NCI-H82 treated with DMSO at 0.1 percent for 48 hours (cell line): ENCODE results near the gene KIAA0930.
A peak's percentile ranks its signal among the peaks of the same experiment; 100 is the strongest.

Experiments used
- DNase-seq: peaks from one replicate; lab custom pipeline; 2025; ENCODE audit not compliant: unreplicated experiment; lab: John Stamatoyannopoulos, UW

KIAA0930 gene

GRCh38 chr22:45221201-45221600 lies 19.5 kb downstream of the KIAA0930 start:
- DNase-seq: no peak

DNA sequence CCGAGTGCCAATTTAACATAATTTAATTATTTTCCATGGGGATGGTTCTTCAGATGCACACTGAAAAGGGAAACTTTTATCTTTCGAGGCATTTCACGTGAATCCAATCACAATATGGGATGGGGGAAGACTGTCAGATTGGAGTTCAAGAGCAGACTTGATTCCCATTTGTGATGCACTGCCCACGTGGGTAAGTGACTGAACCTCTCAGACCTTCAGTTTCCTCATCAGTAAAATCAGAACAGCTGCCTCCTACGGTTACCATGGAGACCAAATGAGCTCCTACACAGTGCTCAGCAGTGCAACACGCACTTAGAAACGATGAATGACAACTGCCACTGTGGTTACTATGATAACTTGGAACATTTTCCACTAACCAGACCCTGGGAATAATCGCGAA lies 21.7 kb downstream of the KIAA0930 start:
- peak; percentile 1 for DNase-seq

DNA sequence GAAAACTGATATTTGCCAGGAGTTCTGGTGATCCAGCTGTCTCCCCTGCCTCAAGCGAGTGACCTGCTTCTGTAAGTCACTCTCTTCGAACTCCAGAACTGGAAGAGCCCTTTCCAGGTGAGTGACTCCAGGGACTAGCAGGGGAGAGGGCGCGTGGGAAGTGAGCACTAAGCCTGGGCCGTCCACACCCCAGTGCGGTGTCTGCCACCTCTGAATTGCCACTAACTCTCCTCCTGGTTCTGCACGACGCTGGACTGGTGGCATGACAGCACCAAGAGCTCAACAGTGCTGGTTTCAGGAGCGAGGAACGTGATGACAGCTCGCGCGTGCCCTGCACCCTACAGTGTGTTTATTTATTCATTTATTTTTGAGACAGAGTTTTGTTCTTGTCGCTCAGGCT lies 22.9 kb downstream of the KIAA0930 start:
- no peak for DNase-seq

GRCh38 chr22:45217345-45217744 lies 23.3 kb downstream of the KIAA0930 start:
- DNase-seq: no peak

DNA sequence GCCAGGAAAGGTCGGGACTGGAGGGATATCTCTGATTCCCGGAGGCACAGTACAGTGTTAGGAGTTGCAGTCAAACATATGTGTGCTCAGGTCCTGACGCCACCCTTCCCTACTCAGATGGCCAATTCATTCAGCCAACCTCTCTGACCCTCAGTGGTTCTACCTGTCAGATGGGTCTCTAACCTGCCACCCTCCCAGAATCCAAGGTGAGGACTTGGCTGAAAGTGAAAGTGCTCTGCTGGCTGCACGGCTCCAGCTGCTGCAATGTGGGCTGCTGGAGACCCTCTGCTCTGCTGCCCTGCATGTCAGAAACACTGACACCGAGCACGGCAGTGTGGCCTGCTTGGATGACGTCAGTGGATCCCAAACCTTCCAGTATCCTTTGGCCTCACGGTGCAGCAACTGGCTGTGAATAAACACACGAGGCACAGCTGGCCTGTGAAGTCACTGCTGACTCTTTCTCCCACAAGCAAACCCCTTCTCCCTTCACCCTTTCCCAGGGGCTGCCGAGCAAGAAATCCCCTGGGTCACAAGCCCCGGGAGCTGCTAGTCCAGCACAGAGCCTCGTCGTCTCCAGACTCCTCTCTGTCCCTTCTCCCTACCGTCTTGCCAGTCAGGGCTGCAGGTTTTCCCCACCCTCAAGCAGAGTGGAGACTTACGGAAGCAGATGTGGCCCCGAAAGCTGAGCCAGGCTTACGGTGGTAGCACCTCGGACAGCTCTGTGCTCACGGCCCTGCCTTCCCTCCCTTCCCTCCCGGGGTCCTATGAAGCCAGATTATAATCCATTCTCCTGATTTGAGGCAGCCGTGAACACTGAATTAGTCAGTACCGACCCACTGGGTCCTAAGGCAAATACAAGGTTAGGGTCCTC lies 24.3 kb downstream of the KIAA0930 start:
- DNase-seq: no peak

DNA sequence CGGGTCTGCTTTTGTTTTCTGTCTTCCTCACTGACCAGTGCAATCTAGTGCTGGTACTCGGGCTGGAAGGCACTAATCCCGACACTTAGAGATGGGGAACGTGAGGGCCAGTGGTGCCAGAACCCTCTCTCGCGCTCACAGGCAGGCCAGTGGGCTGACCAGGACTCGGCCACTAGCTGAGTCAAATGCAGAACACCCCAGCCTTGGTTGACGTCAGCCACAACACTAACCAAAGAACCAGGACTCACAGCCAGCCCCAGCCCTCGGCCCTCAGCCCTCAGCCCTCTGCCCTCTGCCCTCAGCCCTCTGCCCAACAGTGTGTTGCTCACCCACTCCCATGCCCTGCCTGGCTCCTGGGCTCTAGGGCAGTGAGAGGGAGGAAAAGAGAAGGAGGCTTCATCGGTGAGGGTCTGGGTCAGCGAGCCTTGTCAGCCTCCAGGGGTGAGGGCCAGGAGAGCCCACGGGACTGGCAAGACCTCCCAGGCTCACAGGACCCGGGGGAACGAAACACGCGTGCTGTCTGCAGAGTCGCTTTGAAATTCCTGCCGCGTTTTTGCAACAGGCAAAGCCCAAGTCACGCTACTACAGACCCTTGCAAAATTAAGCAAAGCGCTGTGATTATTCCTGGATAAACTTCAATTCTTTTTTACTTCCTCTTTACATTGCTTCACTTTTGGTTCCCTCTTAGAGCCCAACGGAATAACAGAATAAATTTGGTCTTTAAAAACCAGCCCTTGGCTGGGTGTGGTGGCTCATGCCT lies 27.5 kb downstream of the KIAA0930 start:
- no peak for DNase-seq

DNA sequence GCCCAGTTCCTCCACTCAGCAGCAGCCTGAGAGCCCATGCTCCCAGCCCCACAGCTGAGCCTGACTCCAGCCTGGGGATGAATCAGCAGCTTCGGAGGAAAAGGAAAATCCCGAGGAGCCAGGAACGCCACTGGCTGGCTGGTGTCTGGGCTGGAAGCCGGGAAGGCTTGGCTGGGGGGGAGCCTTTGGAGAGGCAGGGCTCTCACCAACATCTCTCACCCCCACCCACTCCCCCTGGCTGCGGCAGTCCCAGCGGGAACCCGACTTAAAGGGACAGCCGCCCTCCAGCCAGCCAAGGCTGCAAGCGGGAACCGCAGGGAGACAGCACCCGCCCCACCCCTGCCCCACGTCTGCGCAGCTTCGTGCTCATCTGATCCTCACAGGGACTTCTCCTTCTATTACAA lies 28.4 kb downstream of the KIAA0930 start:
- no peak for DNase-seq

GRCh38 chr22:45211848-45212247 lies 28.8 kb downstream of the KIAA0930 start:
- no peak for DNase-seq

- no peak for DNase-seq
These were observed 29.3 kb downstream of the KIAA0930 start for GRCh38 chr22:45211435-45211834.

DNA sequence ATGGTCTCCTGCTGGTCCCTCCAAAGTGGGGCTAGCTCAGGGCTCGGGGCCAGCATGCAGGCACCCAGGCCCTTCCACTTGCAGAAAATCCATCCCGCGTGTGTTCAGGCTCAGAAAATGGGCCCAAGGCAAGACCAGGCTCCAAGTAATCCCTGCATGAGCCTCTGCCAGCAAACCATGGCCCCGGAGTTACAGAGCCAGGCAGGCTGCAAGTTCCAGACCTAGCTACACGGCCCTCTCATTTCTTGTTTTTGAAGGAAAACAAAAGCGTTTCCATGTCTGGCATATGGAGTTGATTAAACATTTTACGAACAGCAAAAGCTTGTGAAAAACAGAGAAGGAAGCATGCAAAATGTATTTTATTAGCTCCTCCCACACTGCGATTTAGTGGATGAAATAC lies 29.7 kb downstream of the KIAA0930 start:
- no peak for DNase-seq

DNA sequence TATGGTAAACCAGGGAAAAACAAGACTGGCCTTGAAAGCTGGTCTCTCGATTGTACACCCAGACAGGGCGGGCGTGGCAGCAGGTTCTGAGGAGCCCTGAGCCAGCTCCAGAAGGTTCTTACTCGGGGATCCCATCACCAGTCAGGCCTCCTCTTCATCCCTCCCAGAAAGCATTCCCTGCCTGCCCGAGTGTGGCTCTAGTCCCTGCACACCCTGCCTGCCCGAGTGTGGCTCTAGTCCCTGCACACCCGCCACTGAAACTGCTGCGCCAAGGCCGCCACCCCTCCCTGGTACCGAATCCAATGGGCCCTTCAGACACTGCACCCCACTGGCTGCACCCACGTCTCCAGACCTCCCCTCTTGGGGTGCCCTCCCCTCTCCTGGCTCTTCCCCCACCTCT lies 30.1 kb downstream of the KIAA0930 start:
- DNase-seq: no peak

GRCh38 chr22:45210174-45210573 lies 30.5 kb downstream of the KIAA0930 start:
- DNase-seq: no peak

- no peak for DNase-seq
These were observed 31.5 kb downstream of the KIAA0930 start for GRCh38 chr22:45208993-45209838.

- DNase-seq: no peak
These were observed 32.0 kb downstream of the KIAA0930 start for GRCh38 chr22:45208696-45208992.

- DNase-seq: no peak
These were observed 32.6 kb downstream of the KIAA0930 start for GRCh38 chr22:45207981-45208664.

- no peak for DNase-seq
These were observed 33.2 kb downstream of the KIAA0930 start for GRCh38 chr22:45207533-45207932.

- no peak for DNase-seq
These were observed 34.5 kb downstream of the KIAA0930 start for GRCh38 chr22:45206233-45206632.

DNA sequence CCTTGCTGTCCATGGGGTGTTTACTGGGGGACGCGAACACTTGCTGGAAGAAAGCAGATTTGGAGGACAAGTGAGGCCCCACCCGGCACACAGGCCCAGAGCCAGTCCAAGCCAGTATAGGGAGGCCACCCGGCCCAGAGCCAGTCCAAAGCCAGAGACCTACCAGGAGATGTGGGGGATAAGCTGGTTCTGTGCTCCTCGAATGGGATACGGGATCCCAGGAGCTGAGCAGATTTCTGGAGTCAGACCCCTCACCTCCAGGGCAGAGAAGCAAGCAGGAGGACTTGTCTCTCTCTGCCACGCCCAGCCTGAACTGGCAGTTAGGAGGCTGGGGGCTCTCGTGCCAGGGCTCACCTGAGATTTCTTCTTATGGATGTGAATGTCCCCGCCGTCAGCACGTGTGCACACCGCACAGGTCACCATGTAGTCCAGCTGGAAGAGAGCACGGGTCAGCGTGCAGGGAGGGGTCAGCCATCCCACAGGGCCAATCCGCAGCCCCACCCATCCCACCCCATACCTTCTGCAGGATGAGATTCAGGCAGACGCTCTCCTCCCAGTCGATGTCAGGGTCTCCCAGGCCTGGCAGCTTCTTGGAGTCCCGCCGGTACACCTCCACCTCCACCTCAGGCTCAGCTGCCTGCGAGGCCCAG lies 35.3 kb downstream of the KIAA0930 start:
- no peak for DNase-seq

DNA sequence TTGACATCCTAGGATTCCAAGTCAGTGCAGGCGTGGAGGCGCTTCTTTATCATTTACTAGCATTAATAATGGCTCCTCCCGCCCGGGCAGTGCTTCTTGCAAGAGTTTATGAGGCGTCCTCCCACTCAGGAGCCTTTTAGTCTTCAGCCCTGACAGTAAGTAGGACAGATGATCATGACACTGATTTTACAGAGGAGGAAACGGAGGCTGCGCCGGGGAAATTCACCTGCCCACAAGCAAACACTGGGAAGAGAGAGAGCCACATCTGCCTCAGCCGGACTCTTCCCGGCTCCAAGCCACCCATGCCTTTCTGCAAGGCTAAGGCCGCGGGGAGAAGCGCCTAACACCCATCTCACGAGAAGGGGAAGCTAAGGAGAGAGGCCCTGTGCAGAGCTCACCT lies 35.9 kb downstream of the KIAA0930 start:
- DNase-seq: no peak

- no peak for DNase-seq
These were observed 36.5 kb downstream of the KIAA0930 start for GRCh38 chr22:45204241-45204640.
